ENCODE results near the gene ZYX.
"Not testable (repeated sequence)": the region's sequence is repeated elsewhere in the genome, so short reads cannot be mapped to it uniquely, and the experiment has no call there.

DNA sequence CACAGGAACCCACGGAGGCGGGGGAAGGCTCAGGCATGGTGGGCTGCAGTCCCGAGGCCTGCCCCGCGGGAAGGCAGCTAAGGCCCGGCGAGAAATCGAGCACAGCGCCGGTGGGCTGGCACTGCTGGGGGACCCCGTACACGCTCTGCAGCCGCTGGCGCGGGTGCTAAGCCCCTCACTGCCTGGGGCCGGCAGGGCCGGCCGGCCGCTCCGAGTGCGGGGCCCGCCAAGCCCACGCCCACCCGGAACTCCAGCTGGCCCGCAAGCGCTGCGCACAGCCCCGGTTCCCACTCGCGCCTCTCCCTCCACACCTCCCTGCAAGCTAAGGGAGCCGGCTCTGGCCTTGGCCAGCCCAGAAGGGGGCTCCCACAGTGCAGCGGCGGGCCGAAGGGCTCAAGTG lies 43.3 kb downstream of the ZYX start:
- TF ChIP-seq EZH2 (IDR thresholded peaks at IDR 0.05; ENCODE audit: borderline replicate concordance, insufficient read depth, low read depth, low read length, poor library complexity, severe bottlenecking) = not testable (repeated sequence)
- TF ChIP-seq, protein P1, sequence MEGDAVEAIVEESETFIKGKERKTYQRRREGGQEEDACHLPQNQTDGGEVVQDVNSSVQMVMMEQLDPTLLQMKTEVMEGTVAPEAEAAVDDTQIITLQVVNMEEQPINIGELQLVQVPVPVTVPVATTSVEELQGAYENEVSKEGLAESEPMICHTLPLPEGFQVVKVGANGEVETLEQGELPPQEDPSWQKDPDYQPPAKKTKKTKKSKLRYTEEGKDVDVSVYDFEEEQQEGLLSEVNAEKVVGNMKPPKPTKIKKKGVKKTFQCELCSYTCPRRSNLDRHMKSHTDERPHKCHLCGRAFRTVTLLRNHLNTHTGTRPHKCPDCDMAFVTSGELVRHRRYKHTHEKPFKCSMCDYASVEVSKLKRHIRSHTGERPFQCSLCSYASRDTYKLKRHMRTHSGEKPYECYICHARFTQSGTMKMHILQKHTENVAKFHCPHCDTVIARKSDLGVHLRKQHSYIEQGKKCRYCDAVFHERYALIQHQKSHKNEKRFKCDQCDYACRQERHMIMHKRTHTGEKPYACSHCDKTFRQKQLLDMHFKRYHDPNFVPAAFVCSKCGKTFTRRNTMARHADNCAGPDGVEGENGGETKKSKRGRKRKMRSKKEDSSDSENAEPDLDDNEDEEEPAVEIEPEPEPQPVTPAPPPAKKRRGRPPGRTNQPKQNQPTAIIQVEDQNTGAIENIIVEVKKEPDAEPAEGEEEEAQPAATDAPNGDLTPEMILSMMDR (IDR thresholded peaks at IDR 0.05) = not testable (repeated sequence)
